ENCODE results near the gene C1QC. TPM values are rescaled to one million over a fixed set of nuclear protein-coding genes. Genes with fewer than 3 reads are reported as not detected.

Gene C1QC
- total RNA-seq, 2 experiments from 2014 or later, result not detected

- ChIA-PET CTCF (no interaction called here), POLR2A (no interaction called here)
- no peak for DNase-seq
- Mint-ChIP-seq H3K27me3 (no peaks in the 10 kb centered on the region), H3K4me1 (no peaks in the 10 kb centered on the region), H3K4me3 (no peak overlapping the region), H3K36me3 (ENCODE audit: low read depth) (no peaks in the 10 kb centered on the region), H3K27ac (no peak overlapping the region), H3K9me3 (no peaks in the 10 kb centered on the region)
Measured at GRCh38 chr1:22643928-22644327, 495 bp downstream of the C1QC start.

GRCh38 chr1:22645931-22646330, 2.5 kb downstream of the C1QC start:
- DNase-seq, result no peak
- CTCF ChIA-PET, result interaction anchor here (1.0 to 1.1 kb wide), 2 partner anchors 8 to 505 kb away, joined by 3 to 4 read pairs; no protein-coding TSS in a partner anchor
- Mint-ChIP-seq H3K4me3 (no peak overlapping the region), H3K9me3 (no peaks in the 10 kb centered on the region), H3K27ac (no peak overlapping the region), H3K36me3 (ENCODE audit: low read depth) (no peaks in the 10 kb centered on the region), H3K4me1 (no peaks in the 10 kb centered on the region), H3K27me3 (no peaks in the 10 kb centered on the region)
- POLR2A ChIA-PET, result no interaction called here

DNA sequence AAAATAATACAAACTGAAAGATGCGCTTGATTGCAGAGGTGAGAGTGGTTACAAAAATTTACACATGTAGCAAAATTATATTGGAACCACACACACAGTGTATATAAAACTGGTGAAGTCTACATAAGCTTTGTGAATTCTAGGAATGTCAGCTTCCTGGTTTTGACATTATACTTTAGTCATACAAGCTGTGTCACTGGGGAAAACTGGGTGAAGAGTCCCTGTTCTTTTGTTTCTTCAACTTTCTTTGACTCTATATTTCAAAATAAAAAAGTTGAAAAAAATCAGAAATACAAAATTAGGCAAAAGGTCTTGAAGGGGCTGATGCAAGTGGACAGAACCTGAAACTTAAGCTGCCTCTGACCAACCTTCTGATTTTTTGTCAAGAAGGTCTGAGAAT, 3.0 kb downstream of the C1QC start:
- no peak for DNase-seq
- Mint-ChIP-seq H3K36me3 (ENCODE audit: low read depth) (no peaks in the 10 kb centered on the region), H3K4me3 (no peak overlapping the region), H3K27me3 (no peaks in the 10 kb centered on the region), H3K9me3 (no peaks in the 10 kb centered on the region), H3K27ac (no peak overlapping the region), H3K4me1 (no peaks in the 10 kb centered on the region)
- CTCF ChIA-PET, result no interaction called here
- POLR2A ChIA-PET, result interaction anchor here (0.5 kb wide), 1 partner anchor 340 kb away, joined by 5 read pairs; no protein-coding TSS in a partner anchor

DNA sequence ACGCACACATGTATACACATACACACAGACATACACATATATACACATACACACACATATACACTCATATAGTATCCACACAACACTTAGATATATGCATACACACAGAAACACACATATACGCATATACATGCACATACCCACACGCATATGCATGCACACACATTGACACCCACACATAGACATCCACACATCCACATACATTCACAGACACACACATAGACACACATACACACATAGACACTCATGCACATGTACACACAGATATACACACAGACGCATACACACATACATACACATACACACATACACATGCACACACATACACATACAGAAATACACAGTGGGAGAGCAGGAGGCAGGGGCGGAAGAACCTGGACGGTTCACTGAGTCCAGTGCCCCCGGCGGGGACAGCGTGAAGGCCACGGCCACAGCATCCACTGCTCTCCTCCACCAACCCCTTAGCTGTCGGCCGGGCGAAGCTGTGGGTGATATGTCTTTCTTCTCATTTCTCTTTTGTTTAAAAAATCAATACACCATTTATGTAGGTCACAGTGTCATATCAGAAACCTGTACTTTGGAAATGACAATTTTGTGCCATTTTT, 6.8 kb downstream of the C1QC start:
- no peak overlapping the region for H3K27ac Mint-ChIP-seq
- POLR2A ChIA-PET, result no interaction called here

DNA sequence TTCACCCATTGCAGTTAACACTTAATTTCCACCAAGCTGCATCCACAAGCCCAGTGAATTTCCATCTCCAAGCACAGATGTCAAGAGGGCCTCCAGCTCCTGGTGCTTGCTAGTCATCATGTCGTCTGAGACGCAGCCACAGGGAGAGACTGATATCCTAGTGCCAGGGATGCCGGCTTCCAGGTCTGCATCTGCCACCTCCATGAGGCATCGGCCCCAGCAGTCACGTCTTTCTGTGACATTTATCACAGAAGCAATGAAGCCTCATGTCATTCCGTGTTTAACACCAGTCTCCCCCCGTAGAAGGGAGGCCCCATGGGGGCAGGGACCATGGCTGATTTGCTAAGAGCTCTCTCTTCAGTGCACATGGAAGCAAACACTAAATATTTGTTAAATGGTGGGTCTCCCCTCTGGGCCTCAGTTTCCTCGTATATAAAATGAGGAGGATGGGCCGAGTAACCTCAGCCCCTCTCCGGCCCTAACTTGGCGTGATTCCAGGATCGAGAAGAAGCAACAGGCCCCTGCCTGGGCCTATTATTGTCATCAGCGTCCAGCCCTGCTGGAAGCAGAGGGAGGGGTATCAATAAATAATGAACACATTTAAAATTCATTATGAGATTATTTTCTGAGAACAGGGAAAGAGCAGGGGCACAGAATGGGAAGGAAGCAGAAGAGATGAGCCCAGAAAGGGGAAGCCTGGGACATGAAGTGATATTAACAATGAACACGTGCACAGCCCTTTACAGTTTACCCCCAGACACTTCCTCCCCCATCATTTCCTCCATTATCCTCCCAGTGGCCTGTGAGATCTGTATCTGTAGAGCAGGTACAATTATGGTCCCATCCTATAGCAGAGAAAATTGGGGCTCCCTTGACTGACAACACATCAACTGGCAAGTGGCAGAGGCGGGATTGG, 8.8 kb downstream of the C1QC start:
- POLR2A ChIA-PET, result no interaction called here
- H3K9me3 Mint-ChIP-seq, result no peaks in the 10 kb centered on the region
- H3K4me1 Mint-ChIP-seq, result no peaks in the 10 kb centered on the region
- no peak for DNase-seq
- no peak overlapping the region for H3K4me3 Mint-ChIP-seq
- CTCF ChIA-PET, result interaction anchor here (1.2 kb wide), 1 partner anchor 236 kb away, joined by 3 read pairs; no protein-coding TSS in a partner anchor
- no peak overlapping the region for H3K27ac Mint-ChIP-seq
- no peaks in the 10 kb centered on the region for H3K36me3 Mint-ChIP-seq (ENCODE audit: low read depth)
- H3K27me3 Mint-ChIP-seq, result peaks cover 2% of the 10 kb centered on the region

More for the DNA sequence above, 6.8 kb downstream of the C1QC start:
- no peak overlapping the region for H3K4me3 Mint-ChIP-seq
- no peaks in the 10 kb centered on the region for H3K9me3 Mint-ChIP-seq
- no peaks in the 10 kb centered on the region for H3K4me1 Mint-ChIP-seq
- CTCF ChIA-PET, result no interaction called here
- H3K36me3 Mint-ChIP-seq (ENCODE audit: low read depth), result no peaks in the 10 kb centered on the region
- no peaks in the 10 kb centered on the region for H3K27me3 Mint-ChIP-seq
- no peak for DNase-seq

DNA sequence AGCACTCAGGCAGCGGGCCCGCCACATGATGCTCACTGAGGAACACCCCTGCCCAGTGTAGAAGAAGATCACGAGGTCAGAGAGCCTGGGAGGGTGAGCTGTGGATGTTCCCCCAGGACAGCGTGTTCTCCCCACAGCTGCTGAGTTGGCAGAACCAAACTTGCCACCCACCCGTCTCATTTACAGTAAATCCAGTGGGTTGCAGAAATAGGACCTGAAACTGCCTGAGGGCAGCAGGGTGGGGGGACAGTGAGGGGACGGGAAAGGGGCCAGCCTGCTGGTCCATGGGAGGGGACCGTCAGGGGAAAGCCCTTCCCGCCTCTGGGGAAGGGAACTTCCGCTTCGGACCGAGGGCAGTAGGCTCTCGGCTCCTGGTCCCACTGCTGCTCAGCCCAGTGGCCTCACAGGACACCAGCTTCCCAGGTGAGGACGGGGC, 9.5 kb downstream of the C1QC start, which contains the start of gene C1QB:
Gene C1QB, plus strand, starts transcription at position 356 of the 436 bp plus-strand sequence. CDS start 6,227 bp downstream, outside the sequence.
- POLR2A ChIA-PET, result no interaction called here
- Mint-ChIP-seq H3K4me1 (no peaks in the 10 kb centered on the region), H3K9me3 (no peaks in the 10 kb centered on the region), H3K36me3 (ENCODE audit: low read depth) (no peaks in the 10 kb centered on the region), H3K27ac (no peak within 1 kb of the TSS), H3K4me3 (no peak within 1 kb of the TSS), H3K27me3 (peaks cover 2% of the 10 kb centered on the region)
- no peak for DNase-seq
- CTCF ChIA-PET, result no interaction called here

DNA sequence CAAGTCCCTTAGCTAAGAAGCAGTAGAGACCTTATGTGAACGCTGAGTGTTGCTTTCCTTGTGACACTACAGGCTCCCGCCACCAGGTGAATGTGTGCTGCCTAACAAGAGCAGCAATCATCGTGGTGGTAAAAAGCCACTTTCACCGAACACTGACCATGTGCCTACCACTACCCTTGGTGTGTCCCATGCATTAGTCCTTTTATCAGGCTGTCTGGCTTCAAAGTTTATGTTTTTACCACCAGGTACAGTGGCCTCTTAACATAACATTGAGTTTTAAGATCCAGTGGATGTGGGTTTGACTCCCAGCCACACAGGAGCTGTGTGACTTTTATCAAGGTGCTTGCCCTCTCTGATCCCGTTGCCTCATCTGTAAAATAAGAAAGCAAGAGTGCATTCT, 11.3 kb downstream of the C1QC start:
- Mint-ChIP-seq H3K27ac (no peak overlapping the region), H3K9me3 (no peaks in the 10 kb centered on the region), H3K36me3 (ENCODE audit: low read depth) (no peaks in the 10 kb centered on the region), H3K4me1 (no peaks in the 10 kb centered on the region), H3K4me3 (no peak overlapping the region), H3K27me3 (peaks cover 2% of the 10 kb centered on the region)
- CTCF ChIA-PET, result interaction anchor here (1.2 kb wide), 1 partner anchor 9 kb away, joined by 4 read pairs; no protein-coding TSS in a partner anchor
- DNase-seq, result no peak
- POLR2A ChIA-PET, result no interaction called here

DNA sequence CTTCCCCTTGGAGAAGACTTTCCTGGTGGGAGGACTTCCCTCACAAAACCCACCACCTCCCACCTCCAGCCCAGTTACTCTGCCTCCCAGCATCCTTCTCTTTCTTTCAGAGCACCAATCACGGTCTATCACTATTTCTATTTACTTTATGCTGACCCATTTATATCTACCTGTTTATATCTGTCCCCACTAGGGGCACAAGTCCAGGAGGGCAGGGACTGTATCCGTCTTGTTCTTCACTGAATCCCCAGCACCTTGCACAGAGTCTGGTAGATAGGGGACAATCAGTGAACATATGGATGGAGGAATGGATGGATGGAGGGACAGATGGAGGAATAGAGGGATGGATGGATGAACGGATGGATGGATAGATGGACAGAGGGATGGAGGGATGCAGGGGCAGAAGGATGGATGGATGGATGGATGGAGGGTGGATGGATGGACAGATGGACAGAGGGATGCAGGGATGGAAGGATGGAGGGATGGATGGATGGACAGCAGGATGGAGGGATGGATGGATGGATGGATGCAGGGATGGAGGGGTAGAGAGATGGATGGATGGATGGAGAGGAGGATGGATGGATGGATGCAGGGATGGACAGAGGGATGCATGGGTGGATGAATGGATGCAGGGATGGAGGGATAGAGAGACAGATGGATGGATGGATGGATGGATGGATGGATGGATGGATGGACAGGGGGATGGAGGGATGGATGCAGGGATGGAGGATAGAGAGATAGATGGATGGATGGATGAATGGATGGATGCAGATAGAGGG, 15.1 kb downstream of the C1QC start:
- Mint-ChIP-seq H3K36me3 (ENCODE audit: low read depth) (no peaks in the 10 kb centered on the region), H3K4me3 (no peak overlapping the region), H3K4me1 (no peaks in the 10 kb centered on the region), H3K27me3 (peaks cover 2% of the 10 kb centered on the region), H3K9me3 (no peaks in the 10 kb centered on the region), H3K27ac (no peak overlapping the region)
- CTCF ChIA-PET, result no interaction called here
- DNase-seq, result no peak
- POLR2A ChIA-PET, result no interaction called here

DNA sequence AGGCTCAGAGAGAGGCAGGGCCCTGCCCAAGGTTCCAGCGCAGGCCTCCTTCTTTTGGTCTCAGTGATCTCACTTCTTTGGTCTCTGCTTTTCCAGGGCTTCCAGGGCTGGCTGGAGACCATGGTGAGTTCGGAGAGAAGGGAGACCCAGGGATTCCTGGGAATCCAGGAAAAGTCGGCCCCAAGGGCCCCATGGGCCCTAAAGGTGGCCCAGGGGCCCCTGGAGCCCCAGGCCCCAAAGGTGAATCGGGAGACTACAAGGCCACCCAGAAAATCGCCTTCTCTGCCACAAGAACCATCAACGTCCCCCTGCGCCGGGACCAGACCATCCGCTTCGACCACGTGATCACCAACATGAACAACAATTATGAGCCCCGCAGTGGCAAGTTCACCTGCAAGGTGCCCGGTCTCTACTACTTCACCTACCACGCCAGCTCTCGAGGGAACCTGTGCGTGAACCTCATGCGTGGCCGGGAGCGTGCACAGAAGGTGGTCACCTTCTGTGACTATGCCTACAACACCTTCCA, 17.3 kb downstream of the C1QC start:
- ChIA-PET POLR2A (no interaction called here), CTCF (no interaction called here)
- no peaks in the 10 kb centered on the region for H3K9me3 Mint-ChIP-seq
- no peak for DNase-seq
- H3K4me3 Mint-ChIP-seq, result no peak overlapping the region
- H3K4me1 Mint-ChIP-seq, result no peaks in the 10 kb centered on the region
- H3K27ac Mint-ChIP-seq, result no peak overlapping the region
- no peaks in the 10 kb centered on the region for H3K36me3 Mint-ChIP-seq (ENCODE audit: low read depth)
- peaks cover 2% of the 10 kb centered on the region for H3K27me3 Mint-ChIP-seq

GRCh38 chr1:22661880-22662279, 18.4 kb downstream of the C1QC start:
- no peak for DNase-seq
- ChIA-PET CTCF (no interaction called here), POLR2A (no interaction called here)
- Mint-ChIP-seq H3K27me3 (no peaks in the 10 kb centered on the region), H3K27ac (no peak overlapping the region), H3K9me3 (no peaks in the 10 kb centered on the region), H3K4me3 (no peak overlapping the region), H3K36me3 (ENCODE audit: low read depth) (no peaks in the 10 kb centered on the region), H3K4me1 (no peaks in the 10 kb centered on the region)

DNA sequence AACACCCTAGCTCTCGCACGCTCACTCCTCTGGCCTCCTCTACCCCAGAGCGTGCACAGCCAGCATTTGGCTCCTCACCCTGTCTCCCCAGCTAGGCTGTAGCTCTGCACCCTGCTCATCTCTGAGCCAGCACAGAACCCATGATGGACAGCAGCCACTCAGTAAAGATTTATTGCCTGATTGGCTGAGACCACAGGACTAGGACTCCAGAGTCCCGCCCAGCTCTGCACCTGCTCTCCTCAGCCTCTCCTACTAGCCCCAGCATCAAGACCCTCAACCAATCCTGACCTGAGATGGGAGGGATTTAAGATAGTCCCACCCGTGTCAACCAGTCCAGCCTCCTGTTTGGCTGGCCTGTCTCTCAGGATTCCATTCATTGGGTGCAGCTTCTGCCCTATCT, 18.9 kb downstream of the C1QC start:
- H3K27ac Mint-ChIP-seq, result no peak overlapping the region
- CTCF ChIA-PET, result no interaction called here

GRCh38 chr1:22662986-22663408, 19.6 kb downstream of the C1QC start:
- POLR2A ChIA-PET, result no interaction called here
- DNase-seq, result no peak
- no peaks in the 10 kb centered on the region for H3K36me3 Mint-ChIP-seq (ENCODE audit: low read depth)
- no peaks in the 10 kb centered on the region for H3K4me1 Mint-ChIP-seq
- CTCF ChIA-PET, result no interaction called here
- H3K4me3 Mint-ChIP-seq, result no peak overlapping the region
- H3K27me3 Mint-ChIP-seq, result peaks cover 4% of the 10 kb centered on the region
- H3K27ac Mint-ChIP-seq, result no peak overlapping the region
- H3K9me3 Mint-ChIP-seq, result no peaks in the 10 kb centered on the region

More for the DNA sequence above, 18.9 kb downstream of the C1QC start:
- Mint-ChIP-seq H3K4me1 (no peaks in the 10 kb centered on the region), H3K9me3 (no peaks in the 10 kb centered on the region), H3K4me3 (no peak overlapping the region), H3K27me3 (no peaks in the 10 kb centered on the region), H3K36me3 (ENCODE audit: low read depth) (no peaks in the 10 kb centered on the region)
- POLR2A ChIA-PET, result no interaction called here
- DNase-seq, result no peak

- Mint-ChIP-seq H3K4me3 (no peak overlapping the region), H3K27me3 (peaks cover 4% of the 10 kb centered on the region), H3K27ac (no peak overlapping the region), H3K9me3 (no peaks in the 10 kb centered on the region), H3K4me1 (no peaks in the 10 kb centered on the region), H3K36me3 (ENCODE audit: low read depth) (no peaks in the 10 kb centered on the region)
- DNase-seq, result no peak
- POLR2A ChIA-PET, result no interaction called here
- CTCF ChIA-PET, result no interaction called here
Measured at GRCh38 chr1:22665752-22666151, 22.3 kb downstream of the C1QC start.
